ACC112 (cell line): ENCODE data around the gene PSMB7.

Source experiments
- H2AFZ ChIP-seq: fragments of 200-600 bp; sonication (generic); one replicate; pipeline ENCODE4 v1.6.0; 2017; ENCODE audit warnings: antibody characterized with exemption, low read length; ENCODE audit not compliant: unreplicated experiment
- H3K27ac ChIP-seq: fragments of 200-600 bp; sonication (generic); 2 replicates; pipeline ENCODE4 v1.5.1; 2014; ENCODE audit warnings: low read depth, mild to moderate bottlenecking, antibody characterized with exemption, low read length, moderate library complexity
- H3K27me3 ChIP-seq: fragments of 200-600 bp; sonication (generic); 2 replicates; pipeline ENCODE4 v1.6.1; 2014; ENCODE audit warnings: mild to moderate bottlenecking, antibody characterized with exemption, low read length, moderate library complexity, mixed read lengths; ENCODE audit not compliant: insufficient read depth
- H3K36me3 ChIP-seq: fragments of 200-600 bp; sonication (generic); 2 replicates; pipeline ENCODE4 v1.6.1; 2016; ENCODE audit warnings: mild to moderate bottlenecking, antibody characterized with exemption, low read length, moderate library complexity, mixed read lengths; ENCODE audit not compliant: insufficient read depth
- H3K4me1 ChIP-seq: fragments of 200-600 bp; sonication (generic); one replicate; pipeline ENCODE4 v1.6.1; 2016; ENCODE audit warnings: low read length, mixed read lengths; ENCODE audit not compliant: insufficient read depth, unreplicated experiment, control insufficient read depth
- H3K4me3 ChIP-seq: fragments of 200-600 bp; sonication (generic); 2 replicates; pipeline ENCODE4 v1.5.1; 2014; ENCODE audit warnings: mild to moderate bottlenecking, low read depth, low read length
- H3K79me2 ChIP-seq: fragments of 200-600 bp; sonication (generic); one replicate; pipeline ENCODE4 v1.6.0; 2016; ENCODE audit warnings: low read length; ENCODE audit not compliant: control insufficient read depth, unreplicated experiment, insufficient read depth

The PSMB7 gene

DNA sequence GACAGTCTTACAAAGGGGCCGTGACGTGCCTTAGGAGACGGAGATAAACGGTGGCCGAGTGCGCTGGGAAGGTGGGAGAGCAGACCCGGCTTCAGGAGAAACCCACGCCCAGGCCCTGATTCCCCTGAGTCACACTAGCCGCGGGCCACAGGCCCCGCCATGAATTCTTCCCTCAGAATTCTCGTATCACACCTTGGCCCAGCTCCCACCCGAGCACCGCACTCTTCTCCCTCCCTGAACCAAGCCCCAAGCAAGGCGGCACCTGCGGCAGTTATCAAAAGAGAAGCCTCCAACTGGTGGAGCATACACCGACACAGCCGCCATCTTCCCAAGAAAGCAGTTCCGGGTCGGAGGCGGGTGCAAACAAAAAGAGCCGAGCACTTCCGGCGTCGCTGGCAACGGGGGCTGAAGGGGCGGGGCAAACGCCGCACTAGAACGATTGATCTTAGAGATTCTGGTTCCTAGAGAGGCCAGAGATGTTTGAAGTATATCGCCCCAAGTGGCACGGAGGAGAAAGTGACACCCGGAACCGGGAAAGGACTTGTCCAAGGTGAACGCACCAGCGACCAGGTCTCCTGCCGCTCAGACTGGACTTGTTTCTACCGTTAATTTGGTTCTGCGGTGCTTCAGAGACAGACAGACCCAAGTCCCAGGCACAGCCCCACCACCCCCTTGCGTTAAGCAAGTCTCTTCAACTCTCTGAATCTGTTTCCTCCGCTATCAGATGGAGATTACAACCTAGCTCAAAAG is at the start of gene PSMB7:
Gene PSMB7 (minus strand): TSS at position 341 of the 750 bp plus-strand sequence. CDS start 17 bp downstream, at position 324.
- Histone ChIP-seq H3K27ac (peak within 1 kb of the TSS; percentile 98), H3K36me3 (peaks cover 28% of the 10 kb centered on the region), H3K79me2 (peaks cover 32% of the 10 kb centered on the region), H3K27me3 (no peaks in the 10 kb centered on the region), H2AFZ (peak within 1 kb of the TSS; percentile 73), H3K4me1 (peaks cover 38% of the 10 kb centered on the region), H3K4me3 (peak within 1 kb of the TSS; percentile 93)

GRCh38 chr9:124462739-124463138 is 47.5 kb upstream of the PSMB7 start:
- Histone ChIP-seq H2AFZ (no peak overlapping the region), H3K27me3 (peaks cover 25% of the 10 kb centered on the region), H3K79me2 (no peaks in the 10 kb centered on the region), H3K27ac (no peak overlapping the region), H3K4me1 (no peaks in the 10 kb centered on the region), H3K4me3 (no peak overlapping the region), H3K36me3 (no peaks in the 10 kb centered on the region)

DNA sequence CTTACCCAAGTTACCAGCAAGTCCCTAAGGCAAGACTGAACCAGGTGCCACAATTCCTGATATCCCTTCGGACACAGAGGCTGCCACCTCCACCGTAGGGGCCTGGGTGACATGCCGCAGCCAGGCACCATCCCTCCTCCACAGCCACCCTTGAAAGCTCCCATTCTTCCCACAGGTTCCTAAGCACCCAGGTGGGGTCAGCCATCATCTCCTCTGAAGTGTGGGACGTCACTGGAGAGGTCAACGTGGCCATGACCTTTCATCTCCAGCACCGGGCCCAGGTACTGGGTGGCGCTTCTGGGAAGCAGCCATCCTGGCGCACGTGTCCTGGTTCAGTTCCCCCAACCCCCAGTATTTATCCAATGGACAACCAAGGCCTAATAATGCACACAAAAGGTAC is 43.2 kb upstream of the PSMB7 start:
- no peaks in the 10 kb centered on the region for H3K4me1 ChIP-seq
- H3K36me3 ChIP-seq = no peaks in the 10 kb centered on the region
- H3K79me2 ChIP-seq = no peaks in the 10 kb centered on the region
- H2AFZ ChIP-seq = no peak overlapping the region
- H3K27ac ChIP-seq = no peak overlapping the region
- peaks cover 15% of the 10 kb centered on the region for H3K27me3 ChIP-seq
- no peak overlapping the region for H3K4me3 ChIP-seq

DNA sequence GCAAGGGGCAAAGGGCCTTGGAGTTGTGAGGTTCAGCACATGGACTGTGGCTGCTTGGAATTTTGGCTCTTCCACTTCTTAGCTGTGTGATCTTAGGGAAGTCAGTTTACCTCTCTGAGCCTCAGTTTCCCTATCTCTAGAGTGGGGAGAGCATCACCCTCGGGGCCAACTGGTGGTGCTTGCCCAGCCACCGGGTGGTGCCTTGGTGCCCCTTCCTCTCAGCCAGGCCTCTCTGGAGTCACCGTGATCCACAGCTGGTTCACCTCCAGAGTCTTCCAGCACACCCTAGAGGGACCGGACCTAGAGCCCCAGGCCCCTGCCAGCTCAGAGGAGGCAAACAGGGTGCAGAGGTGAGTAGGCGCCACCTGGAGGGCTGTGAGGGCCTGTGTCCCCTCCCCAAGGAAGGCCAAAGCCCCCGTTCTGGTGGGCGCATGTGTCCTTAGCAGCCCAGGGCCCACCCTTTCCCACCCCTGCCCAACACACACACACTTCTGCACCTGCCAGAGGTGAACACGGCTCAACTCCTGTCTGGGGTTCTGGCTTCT is 42.7 kb upstream of the PSMB7 start:
- Histone ChIP-seq H2AFZ (no peak overlapping the region), H3K4me1 (no peaks in the 10 kb centered on the region), H3K27me3 (peaks cover 12% of the 10 kb centered on the region), H3K36me3 (no peaks in the 10 kb centered on the region), H3K4me3 (no peak overlapping the region), H3K79me2 (no peaks in the 10 kb centered on the region), H3K27ac (no peak overlapping the region)

DNA sequence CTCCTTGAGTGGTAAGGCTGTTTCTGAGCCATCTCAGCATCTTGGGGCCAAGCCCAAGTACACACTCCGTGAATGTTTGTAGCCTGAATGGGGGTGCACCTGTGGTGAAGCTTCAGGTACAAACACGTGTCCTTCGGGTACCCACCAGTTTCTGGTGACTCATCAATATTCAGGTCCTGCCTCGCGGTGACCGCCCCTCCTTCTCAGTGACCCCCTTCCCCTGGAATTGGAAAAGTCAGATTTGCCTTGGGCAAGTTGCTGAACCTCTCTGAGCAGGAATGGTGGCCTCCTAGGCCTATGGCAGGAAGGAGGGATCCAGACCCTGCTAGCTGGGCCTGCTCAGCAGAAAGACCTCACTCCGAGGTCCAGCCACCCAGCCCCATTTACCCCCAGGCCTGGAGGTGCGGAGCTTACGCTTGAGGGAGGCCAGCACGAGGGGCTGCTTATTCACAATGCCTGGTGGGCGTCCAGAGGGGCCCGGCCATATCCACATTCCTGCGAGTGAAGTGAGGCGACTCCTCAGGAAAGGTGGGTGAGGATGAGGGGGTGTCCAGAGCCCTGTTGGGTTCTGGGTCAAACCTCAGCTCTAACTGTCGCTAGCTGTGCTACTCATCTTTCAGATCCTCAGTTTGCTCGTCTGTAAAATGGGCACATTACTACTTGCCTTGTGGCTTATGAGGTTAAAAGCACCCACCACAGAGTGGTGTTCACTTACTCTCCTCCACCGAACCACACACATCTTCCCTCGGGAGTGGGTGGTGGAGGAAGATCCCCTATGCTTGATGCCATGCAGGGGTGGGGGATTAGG is 42.0 kb upstream of the PSMB7 start:
- Histone ChIP-seq H3K27ac (no peak overlapping the region), H3K79me2 (no peaks in the 10 kb centered on the region), H3K36me3 (no peaks in the 10 kb centered on the region), H3K27me3 (peaks cover 15% of the 10 kb centered on the region), H3K4me1 (no peaks in the 10 kb centered on the region), H3K4me3 (no peak overlapping the region), H2AFZ (no peak overlapping the region)

GRCh38 chr9:124456341-124457078 is 41.3 kb upstream of the PSMB7 start:
- Histone ChIP-seq H3K36me3 (no peaks in the 10 kb centered on the region), H3K27ac (no peak overlapping the region), H3K79me2 (no peaks in the 10 kb centered on the region), H2AFZ (no peak overlapping the region), H3K27me3 (peaks cover 19% of the 10 kb centered on the region), H3K4me3 (no peak overlapping the region), H3K4me1 (no peaks in the 10 kb centered on the region)

GRCh38 chr9:124455820-124456219 is 40.6 kb upstream of the PSMB7 start:
- Histone ChIP-seq H3K27me3 (peaks cover 26% of the 10 kb centered on the region), H3K4me1 (peaks cover 2% of the 10 kb centered on the region), H3K79me2 (no peaks in the 10 kb centered on the region), H2AFZ (no peak overlapping the region), H3K36me3 (no peaks in the 10 kb centered on the region), H3K4me3 (no peak overlapping the region), H3K27ac (no peak overlapping the region)

- Histone ChIP-seq H3K4me3 (no peak overlapping the region), H3K27ac (no peak overlapping the region), H2AFZ (no peak overlapping the region), H3K36me3 (no peaks in the 10 kb centered on the region), H3K79me2 (no peaks in the 10 kb centered on the region), H3K27me3 (peaks cover 32% of the 10 kb centered on the region), H3K4me1 (peaks cover 6% of the 10 kb centered on the region)
Measured at GRCh38 chr9:124454791-124455443, 39.7 kb upstream of the PSMB7 start.

DNA sequence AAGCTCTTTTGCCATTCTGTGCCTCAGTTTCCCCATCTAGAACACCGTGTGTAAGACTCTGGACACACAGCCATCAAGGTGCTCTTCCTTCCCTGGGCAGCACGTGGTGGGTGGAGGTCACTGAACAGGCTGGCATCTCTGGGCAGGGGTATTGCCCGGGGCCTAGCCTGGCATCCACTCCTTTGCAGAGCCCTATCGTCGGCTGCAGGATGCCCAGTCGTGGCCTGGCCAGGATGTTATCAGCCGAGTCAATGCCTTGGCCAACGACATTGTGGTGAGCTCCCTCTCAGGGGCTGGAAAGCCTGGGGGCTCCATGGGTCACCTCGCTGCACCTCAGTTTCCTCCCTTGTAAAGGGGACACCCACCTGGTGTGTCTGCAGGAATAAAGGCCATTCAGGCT is 39.1 kb upstream of the PSMB7 start:
- H3K36me3 ChIP-seq = no peaks in the 10 kb centered on the region
- peaks cover 32% of the 10 kb centered on the region for H3K27me3 ChIP-seq
- H3K79me2 ChIP-seq = no peaks in the 10 kb centered on the region
- H3K4me1 ChIP-seq = peaks cover 6% of the 10 kb centered on the region
- no peak overlapping the region for H3K27ac ChIP-seq
- H3K4me3 ChIP-seq = no peak overlapping the region
- no peak overlapping the region for H2AFZ ChIP-seq

GRCh38 chr9:124453586-124454191 is 38.4 kb upstream of the PSMB7 start:
- H3K4me3 ChIP-seq = peak overlapping the region; percentile 63
- H3K27ac ChIP-seq = no peak overlapping the region
- H3K27me3 ChIP-seq = peaks cover 32% of the 10 kb centered on the region
- H2AFZ ChIP-seq = no peak overlapping the region
- H3K79me2 ChIP-seq = no peaks in the 10 kb centered on the region
- H3K36me3 ChIP-seq = no peaks in the 10 kb centered on the region
- peaks cover 6% of the 10 kb centered on the region for H3K4me1 ChIP-seq
